Loucy (cell line): Measurements from ENCODE around the gene HOXB7.

Source experiments
- H2AFZ ChIP-seq: fragments of 200-600 bp; sonication (generic); 2 replicates; pipeline ENCODE4 v1.6.0; 2016; ENCODE audit warnings: antibody characterized with exemption, mild to moderate bottlenecking, low read length, moderate library complexity
- H3F3A ChIP-seq: fragments of 200-600 bp; 2 replicates; pipeline ENCODE4 v1.6.0; 2016; ENCODE audit warnings: antibody characterized with exemption, low read depth, mild to moderate bottlenecking
- H3K27me3 ChIP-seq: fragments of 200-600 bp; sonication (generic); 2 replicates; pipeline ENCODE4 v1.6.1; 2014; ENCODE audit warnings: low read length, mild to moderate bottlenecking; ENCODE audit not compliant: insufficient read depth, poor library complexity, severe bottlenecking
- H3K36me3 ChIP-seq: fragments of 200-600 bp; sonication (generic); 2 replicates; pipeline ENCODE4 v1.6.1; 2016; ENCODE audit warnings: low read length; ENCODE audit not compliant: insufficient read depth
- H3K4me1 ChIP-seq: fragments of 200-600 bp; sonication (generic); 2 replicates; pipeline ENCODE4 v1.5.1; 2014; ENCODE audit warnings: low read length, mild to moderate bottlenecking; ENCODE audit not compliant: insufficient read depth, poor library complexity, severe bottlenecking
- H3K4me2 ChIP-seq: fragments of 200-600 bp; sonication (generic); 2 replicates; pipeline ENCODE4 v1.6.0; 2014; ENCODE audit warnings: antibody characterized with exemption, low read length, low read depth, mild to moderate bottlenecking; ENCODE audit not compliant: poor library complexity, severe bottlenecking
- H3K4me3 ChIP-seq: fragments of 200-600 bp; sonication (generic); 2 replicates; pipeline ENCODE4 v1.5.1; 2014; ENCODE audit warnings: low read length, mild to moderate bottlenecking, mixed read lengths; ENCODE audit not compliant: poor library complexity, severe bottlenecking
- H3K79me2 ChIP-seq: fragments of 200-600 bp; sonication (generic); 2 replicates; pipeline ENCODE4 v1.6.1; 2014; ENCODE audit warnings: low read length; ENCODE audit not compliant: insufficient read depth
- H3K9ac ChIP-seq: fragments of 200-600 bp; sonication (generic); 2 replicates; pipeline ENCODE4 v1.6.0; 2014; ENCODE audit warnings: mild to moderate bottlenecking, low read depth, low read length, moderate library complexity; ENCODE audit not compliant: poor library complexity, severe bottlenecking
- H3K9me2 ChIP-seq: fragments of 200-600 bp; sonication (generic); replicated peaks from 2 replicates; pipeline ENCODE4 v1.6.1; 2016; ENCODE audit warnings: low read depth, low read length, mixed read lengths
- H3K9me3 ChIP-seq: fragments of 200-600 bp; sonication (generic); 2 replicates; pipeline ENCODE4 v1.6.1; 2014; ENCODE audit warnings: mild to moderate bottlenecking, antibody characterized with exemption, low read length, low read depth; ENCODE audit not compliant: insufficient read depth
- H4K20me1 ChIP-seq: fragments of 200-600 bp; sonication (generic); 2 replicates; pipeline ENCODE4 v1.6.0; 2014; ENCODE audit warnings: antibody characterized with exemption, low read length, mild to moderate bottlenecking; ENCODE audit not compliant: insufficient read depth, poor library complexity, severe bottlenecking
- EZH2phosphoT487 ChIP-seq: fragments of 200-600 bp; IDR thresholded peaks from 2 replicates; pipeline ENCODE4 v1.6.1; 2018; ENCODE audit warnings: antibody characterized with exemption, mild to moderate bottlenecking, moderate library complexity, borderline replicate concordance
- TF ChIP-seq, protein P1 (sequence below): fragments of 200-600 bp; sonication (generic); conservative IDR thresholded peaks from 2 replicates; pipeline ENCODE4 v1.5.1; 2014; ENCODE audit warnings: mild to moderate bottlenecking, antibody characterized with exemption, low read length

Gene HOXB7

DNA sequence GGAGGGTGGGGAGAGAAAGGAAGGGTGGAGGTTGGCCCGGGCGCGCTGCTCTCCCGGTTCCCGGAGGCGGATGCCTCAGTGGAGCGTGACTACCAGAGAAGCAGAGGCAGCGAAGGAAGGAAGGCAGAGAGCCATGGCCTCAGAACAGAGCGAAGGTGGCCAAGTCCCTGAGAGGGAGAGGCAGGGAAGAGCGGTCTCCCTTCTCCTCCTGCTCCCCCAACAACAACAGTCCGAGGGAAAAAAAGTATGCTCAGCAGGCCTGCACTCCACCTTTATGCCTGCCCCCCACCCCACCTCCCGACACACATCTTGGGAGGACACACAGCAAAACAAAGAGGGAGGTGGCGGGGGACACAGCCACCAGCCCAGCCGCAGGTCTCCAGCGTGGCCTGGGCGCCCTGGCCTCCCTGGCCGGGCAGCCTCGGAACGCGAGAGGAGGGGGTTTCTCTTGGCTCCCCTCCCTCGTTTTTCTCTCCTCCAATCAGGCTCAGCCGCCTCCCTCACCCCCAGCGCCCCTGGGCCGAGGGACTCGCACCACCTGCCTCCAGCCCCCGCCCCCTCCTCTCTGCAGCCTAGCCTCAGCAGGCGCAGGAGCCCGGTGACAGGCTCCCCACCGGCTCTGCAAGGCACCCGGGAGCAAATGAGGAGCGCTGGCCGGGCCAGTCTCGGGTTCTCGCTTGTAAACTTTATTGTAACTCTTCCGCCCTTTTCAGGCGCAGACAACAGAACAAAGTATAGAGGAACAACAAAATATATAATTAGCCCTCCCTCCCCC, 1.1 kb upstream of the HOXB7 start:
- TF ChIP-seq, protein P1, sequence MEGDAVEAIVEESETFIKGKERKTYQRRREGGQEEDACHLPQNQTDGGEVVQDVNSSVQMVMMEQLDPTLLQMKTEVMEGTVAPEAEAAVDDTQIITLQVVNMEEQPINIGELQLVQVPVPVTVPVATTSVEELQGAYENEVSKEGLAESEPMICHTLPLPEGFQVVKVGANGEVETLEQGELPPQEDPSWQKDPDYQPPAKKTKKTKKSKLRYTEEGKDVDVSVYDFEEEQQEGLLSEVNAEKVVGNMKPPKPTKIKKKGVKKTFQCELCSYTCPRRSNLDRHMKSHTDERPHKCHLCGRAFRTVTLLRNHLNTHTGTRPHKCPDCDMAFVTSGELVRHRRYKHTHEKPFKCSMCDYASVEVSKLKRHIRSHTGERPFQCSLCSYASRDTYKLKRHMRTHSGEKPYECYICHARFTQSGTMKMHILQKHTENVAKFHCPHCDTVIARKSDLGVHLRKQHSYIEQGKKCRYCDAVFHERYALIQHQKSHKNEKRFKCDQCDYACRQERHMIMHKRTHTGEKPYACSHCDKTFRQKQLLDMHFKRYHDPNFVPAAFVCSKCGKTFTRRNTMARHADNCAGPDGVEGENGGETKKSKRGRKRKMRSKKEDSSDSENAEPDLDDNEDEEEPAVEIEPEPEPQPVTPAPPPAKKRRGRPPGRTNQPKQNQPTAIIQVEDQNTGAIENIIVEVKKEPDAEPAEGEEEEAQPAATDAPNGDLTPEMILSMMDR: no peak
- TF ChIP-seq EZH2phosphoT487: no peak
- Histone ChIP-seq H2AFZ (no peak overlapping the region), H3K4me1 (peaks cover 37% of the 10 kb centered on the region), H3F3A (peaks cover 8% of the 10 kb centered on the region; the same call in 1 of the 2 replicates), H3K9me2 (no peaks in the 10 kb centered on the region), H3K27me3 (peaks cover 18% of the 10 kb centered on the region), H3K9me3 (no peaks in the 10 kb centered on the region), H3K79me2 (peaks cover 100% of the 10 kb centered on the region), H3K9ac (peak overlapping the region; percentile 100), H4K20me1 (peaks cover 9% of the 10 kb centered on the region), H3K36me3 (no peaks in the 10 kb centered on the region), H3K4me2 (peak overlapping the region; percentile 98), H3K4me3 (peak overlapping the region; percentile 89)

DNA sequence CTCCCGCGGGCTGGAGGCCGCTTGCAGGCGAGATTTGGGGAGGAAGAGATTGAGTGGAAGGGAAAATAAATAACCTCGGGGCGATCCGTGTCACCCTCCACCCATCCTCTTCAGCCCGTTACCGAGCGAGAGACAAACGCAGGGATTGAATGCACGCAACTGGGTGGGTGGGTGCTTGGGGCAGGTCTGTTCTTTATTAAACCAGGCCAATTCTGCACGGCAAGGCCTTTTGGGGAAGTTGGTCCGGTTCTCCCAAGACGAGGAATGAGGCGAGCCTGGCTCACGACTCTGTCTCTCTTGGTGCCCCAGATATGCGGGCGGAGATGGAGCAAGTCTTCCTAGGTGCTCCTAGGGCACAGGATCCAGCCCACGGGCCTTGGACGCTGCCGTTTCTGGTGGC, 396 bp upstream of the HOXB7 start:
- Histone ChIP-seq H3K4me3 (peak overlapping the region; percentile 89), H2AFZ (no peak overlapping the region), H3K4me2 (peak overlapping the region; percentile 98), H3K79me2 (peaks cover 100% of the 10 kb centered on the region), H3K9me3 (no peaks in the 10 kb centered on the region), H3F3A (peaks cover 8% of the 10 kb centered on the region; the same call in 1 of the 2 replicates), H4K20me1 (peaks cover 9% of the 10 kb centered on the region), H3K27me3 (peaks cover 18% of the 10 kb centered on the region), H3K9ac (peak overlapping the region; percentile 100), H3K36me3 (no peaks in the 10 kb centered on the region), H3K4me1 (peaks cover 36% of the 10 kb centered on the region), H3K9me2 (no peaks in the 10 kb centered on the region)
- TF ChIP-seq EZH2phosphoT487: no peak

DNA sequence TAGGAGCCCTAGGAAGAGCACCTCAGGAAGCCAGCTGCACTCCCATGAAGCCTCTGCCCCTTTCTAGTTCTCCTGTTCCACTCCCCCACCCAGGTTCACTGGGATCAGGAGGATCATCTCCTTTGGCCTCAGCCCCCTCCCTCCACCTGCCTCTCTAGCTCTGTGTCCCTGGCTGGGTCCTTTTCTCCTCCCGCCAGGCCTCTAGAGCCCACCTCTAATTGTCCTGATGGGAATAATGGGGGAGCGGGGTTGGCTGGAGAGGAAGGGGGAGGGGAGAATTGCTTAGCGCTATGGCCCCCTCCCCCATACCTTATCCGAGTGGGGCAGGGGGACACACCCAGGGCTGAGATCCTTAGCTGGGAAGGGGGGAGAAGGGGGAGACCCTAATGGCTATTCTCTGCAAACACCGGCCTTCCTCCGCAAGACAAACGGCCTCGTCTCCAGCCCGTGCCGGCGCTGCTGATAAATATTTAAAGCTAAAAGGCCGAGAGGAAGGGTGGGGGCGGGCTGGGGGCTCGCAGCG, 997 bp downstream of the HOXB7 start:
- H3K4me1 ChIP-seq: peaks cover 40% of the 10 kb centered on the region
- TF ChIP-seq, protein P1: no peak
- no peak for TF ChIP-seq EZH2phosphoT487
- H3K27me3 ChIP-seq: peaks cover 18% of the 10 kb centered on the region
- H3K9me2 ChIP-seq: no peaks in the 10 kb centered on the region
- no peaks in the 10 kb centered on the region for H3K36me3 ChIP-seq
- H3K9ac ChIP-seq: peak overlapping the region; percentile 100
- peak overlapping the region; percentile 98 for H3K4me2 ChIP-seq
- peaks cover 9% of the 10 kb centered on the region for H4K20me1 ChIP-seq
- H2AFZ ChIP-seq: no peak overlapping the region
- 0 out of 2 replicates have a peak, but pooled peaks cover 4% of the 10 kb centered on the region for H3F3A ChIP-seq
- peak overlapping the region; percentile 89 for H3K4me3 ChIP-seq
- no peaks in the 10 kb centered on the region for H3K9me3 ChIP-seq
- H3K79me2 ChIP-seq: peaks cover 100% of the 10 kb centered on the region
